ENCODE data around the gene KDM4C.

KDM4C gene

GRCh38 chr9:7205806-7206205, 448.0 kb downstream of the KDM4C start:
- DNase-seq = no peak

DNA sequence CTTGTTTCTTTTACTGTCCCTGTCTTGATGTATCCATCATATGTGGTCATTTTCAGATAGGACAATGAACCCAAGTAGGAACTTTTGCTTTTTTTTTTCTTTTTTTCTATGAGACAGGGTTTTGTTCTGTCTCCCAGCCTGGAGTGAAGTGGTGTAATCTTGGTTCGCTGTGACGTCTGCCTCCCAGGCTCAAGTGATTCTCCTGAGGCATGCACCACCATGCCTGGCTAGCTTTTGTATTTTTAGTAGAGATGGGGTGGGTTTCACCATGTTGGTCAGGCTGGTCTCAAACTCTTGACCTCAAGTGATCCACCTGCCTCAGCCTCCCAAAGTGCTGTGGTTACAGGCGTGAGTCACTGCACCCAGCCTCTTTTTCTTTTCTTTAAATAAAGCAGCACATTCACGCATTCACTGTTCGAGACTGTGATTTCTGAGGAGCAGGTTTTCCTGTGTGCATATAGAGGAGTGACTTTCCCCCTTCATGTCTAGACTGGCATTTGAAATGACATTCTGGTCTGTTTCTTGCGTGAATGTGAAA, 448.5 kb downstream of the KDM4C start:
- no peak for DNase-seq

DNA sequence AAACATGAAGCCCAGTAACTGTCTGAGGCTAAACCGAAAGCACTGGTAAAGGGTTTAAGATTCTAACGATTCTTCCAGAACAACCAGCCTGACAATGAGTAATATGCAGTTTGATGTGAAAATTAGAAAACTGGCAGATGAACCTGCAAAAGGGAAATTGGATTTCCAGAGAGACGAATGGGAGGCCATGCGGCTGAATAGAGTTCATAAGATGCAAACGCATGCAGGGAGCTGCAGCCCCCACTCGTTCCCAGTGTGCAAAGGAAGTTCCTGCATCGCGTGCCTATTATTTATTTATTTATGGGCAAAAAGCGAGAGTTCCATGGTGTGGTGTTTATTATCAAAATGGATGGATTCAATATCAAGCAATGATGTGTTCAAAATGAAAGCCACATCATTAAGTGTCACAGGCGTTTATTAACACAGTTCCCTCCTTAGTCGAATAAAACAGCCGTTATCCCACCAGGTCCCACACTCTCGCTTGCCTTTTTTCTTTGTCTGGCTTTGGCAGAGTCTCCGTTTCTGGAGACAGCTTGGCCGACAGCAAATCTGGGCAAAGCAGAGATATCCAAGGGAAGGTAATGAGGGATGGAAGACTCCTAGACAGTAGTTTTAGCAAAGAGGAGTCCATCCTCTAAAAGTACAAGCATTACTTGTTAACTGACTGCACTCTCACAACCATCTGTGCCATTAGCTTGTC, 451.4 kb downstream of the KDM4C start:
- peak in 19 of 56 donors; percentile 2 to 34 (median 9) for DNase-seq

- DNase-seq = no peak
These were observed 452.2 kb downstream of the KDM4C start for GRCh38 chr9:7209990-7210389.

- peak in 1 of 56 donors; percentile 22 for DNase-seq
These were observed 453.3 kb downstream of the KDM4C start for GRCh38 chr9:7210854-7211637.

- peak in 2 of 56 donors; percentile 32 to 35 for DNase-seq
These were observed 453.9 kb downstream of the KDM4C start for GRCh38 chr9:7211657-7212056.

GRCh38 chr9:7212101-7212500, 454.3 kb downstream of the KDM4C start:
- DNase-seq = peak in 40 of 56 donors; percentile 4 to 77 (median 23)

DNA sequence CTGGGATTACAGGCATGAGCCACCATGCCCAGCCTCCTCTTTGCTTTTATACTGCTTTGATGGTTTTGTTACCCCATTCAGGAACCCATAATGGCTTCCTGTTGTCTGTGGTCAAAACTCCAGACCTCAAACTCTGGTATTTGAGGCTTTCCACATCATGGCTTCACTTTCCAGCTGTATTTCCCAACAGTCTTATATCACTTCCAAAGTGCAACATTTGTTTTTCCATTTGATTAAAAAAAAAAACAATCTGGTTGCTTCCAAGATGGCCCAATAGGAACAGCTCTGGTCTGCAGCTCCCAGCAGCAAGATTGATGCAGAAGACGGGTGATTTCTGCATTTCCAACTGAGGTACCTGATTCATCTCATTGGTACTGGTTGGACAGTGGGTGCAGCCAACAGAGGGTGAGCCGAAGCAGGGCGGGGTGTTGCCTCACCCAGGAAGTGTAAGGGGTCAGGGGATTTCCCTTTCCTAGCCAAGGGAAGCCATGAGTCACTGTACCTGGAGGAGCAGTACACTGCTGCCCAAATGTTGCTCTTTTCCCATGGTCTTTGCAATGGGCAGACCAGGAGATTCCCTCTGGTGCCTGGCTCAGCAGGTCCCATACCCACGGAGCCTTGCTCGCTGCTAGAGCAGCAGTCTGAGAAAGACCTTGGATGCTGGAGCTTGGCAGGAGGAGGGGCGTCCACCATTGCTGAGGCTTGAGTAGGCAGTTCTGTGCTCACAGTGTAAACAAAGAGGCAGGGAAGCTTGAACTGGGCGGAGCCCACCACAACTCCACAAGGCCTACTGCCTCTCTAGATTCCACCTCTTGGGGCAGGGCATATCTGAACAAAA, 458.4 kb downstream of the KDM4C start:
- no peak for DNase-seq

GRCh38 chr9:7223981-7224380, 466.2 kb downstream of the KDM4C start:
- DNase-seq = no peak
